Glutamatergic neuron (in vitro differentiated cells): ENCODE data around the gene ERI2. TPM values are rescaled to one million over a fixed set of nuclear protein-coding genes. Genes with fewer than 3 reads are reported as not detected.
"Not testable (repeated sequence)": the region's sequence is repeated elsewhere in the genome, so short reads cannot be mapped to it uniquely, and the experiment has no call there.

ENCODE experiments used
- DNase-seq: peaks from one replicate; pipeline ENCODE4 v3.0.0; 2022
- H3K27ac Mint-ChIP-seq: one replicate; pipeline ENCODE4 v1.8.0; 2020; ENCODE audit warnings: mild to moderate bottlenecking, mixed read lengths, inconsistent platforms; ENCODE audit not compliant: unreplicated experiment
- H3K27me3 Mint-ChIP-seq: one replicate; pipeline ENCODE4 v1.8.0; 2020; ENCODE audit warnings: mild to moderate bottlenecking, moderate library complexity, mixed read lengths, inconsistent platforms; ENCODE audit not compliant: unreplicated experiment
- H3K36me3 Mint-ChIP-seq: one replicate; pipeline ENCODE4 v1.8.0; 2020; ENCODE audit warnings: mild to moderate bottlenecking, mixed read lengths, inconsistent platforms; ENCODE audit not compliant: unreplicated experiment
- H3K4me1 Mint-ChIP-seq: one replicate; pipeline ENCODE4 v1.8.0; 2020; ENCODE audit warnings: mild to moderate bottlenecking, low read depth, mixed read lengths, inconsistent platforms; ENCODE audit not compliant: unreplicated experiment
- H3K4me3 Mint-ChIP-seq: one replicate; pipeline ENCODE4 v1.8.0; 2020; ENCODE audit warnings: mild to moderate bottlenecking, mixed read lengths, inconsistent platforms; ENCODE audit not compliant: unreplicated experiment
- H3K9me3 Mint-ChIP-seq: one replicate; pipeline ENCODE4 v1.8.0; 2020; ENCODE audit warnings: mild to moderate bottlenecking, moderate library complexity, mixed read lengths, inconsistent platforms; ENCODE audit not compliant: unreplicated experiment
- CTCF ChIP-seq: fragments of 200-600 bp; sonication (generic); IDR thresholded peaks from one replicate; pipeline ENCODE4 v1.5.0; 2021; ENCODE audit not compliant: partially characterized antibody, unreplicated experiment
- total RNA-seq: library from RNA; stranded (reverse); fragmentation: NEBNext Ultra II Directional; extraction: Animal tissue kit (Norgen Biotek cat#: 25700); gene quantifications from one replicate; pipeline ENCODE4 v1.2.1, GENCODE V29; 2021; ENCODE audit not compliant: unreplicated experiment

ERI2 gene
- total RNA-seq, 1 donor from 2014 or later, result 14.2 TPM

GRCh38 chr16:20807862-20808261, 1.6 kb upstream of the ERI2 start:
- Mint-ChIP-seq H3K4me3 (peak overlapping the region; percentile 98), H3K27me3 (no peaks in the 10 kb centered on the region)

GRCh38 chr16:20805684-20806167, 546 bp downstream of the ERI2 start:
- DNase-seq, result not testable (repeated sequence)

More at GRCh38 chr16:20807862-20808261, 1.6 kb upstream of the ERI2 start:
- Mint-ChIP-seq H3K4me1 (no peaks in the 10 kb centered on the region), H3K27ac (no peak overlapping the region), H3K36me3 (no peaks in the 10 kb centered on the region), H3K9me3 (no peaks in the 10 kb centered on the region)
- TF ChIP-seq CTCF, result no peak
- DNase-seq, result no peak

GRCh38 chr16:20803561-20804214, 2.6 kb downstream of the ERI2 start:
- H3K36me3 Mint-ChIP-seq, result no peaks in the 10 kb centered on the region
- H3K4me1 Mint-ChIP-seq, result no peaks in the 10 kb centered on the region
- no peaks in the 10 kb centered on the region for H3K9me3 Mint-ChIP-seq
- H3K4me3 Mint-ChIP-seq, result no peak overlapping the region
- no peak for TF ChIP-seq CTCF
- no peak overlapping the region for H3K27ac Mint-ChIP-seq
- DNase-seq, result no peak
- no peaks in the 10 kb centered on the region for H3K27me3 Mint-ChIP-seq

More at GRCh38 chr16:20805684-20806167, 546 bp downstream of the ERI2 start:
- Mint-ChIP-seq H3K27ac (peak overlapping the region; percentile 93), H3K4me3 (peak overlapping the region; percentile 98)
- not testable (repeated sequence) for H3K36me3 Mint-ChIP-seq, H3K27me3 Mint-ChIP-seq, H3K4me1 Mint-ChIP-seq, H3K9me3 Mint-ChIP-seq

- DNase-seq, result no peak
- no peak for TF ChIP-seq CTCF
- no peak overlapping the region for H3K4me3 Mint-ChIP-seq
- H3K27me3 Mint-ChIP-seq, result no peaks in the 10 kb centered on the region
- no peaks in the 10 kb centered on the region for H3K4me1 Mint-ChIP-seq
- no peaks in the 10 kb centered on the region for H3K36me3 Mint-ChIP-seq
- no peaks in the 10 kb centered on the region for H3K9me3 Mint-ChIP-seq
- no peak overlapping the region for H3K27ac Mint-ChIP-seq
Measured at GRCh38 chr16:20803192-20803560, 3.1 kb downstream of the ERI2 start.

- H3K4me1 Mint-ChIP-seq, result no peaks in the 10 kb centered on the region
- no peak for TF ChIP-seq CTCF
- no peak overlapping the region for H3K4me3 Mint-ChIP-seq
- no peaks in the 10 kb centered on the region for H3K27me3 Mint-ChIP-seq
- no peaks in the 10 kb centered on the region for H3K9me3 Mint-ChIP-seq
- DNase-seq, result no peak
- H3K36me3 Mint-ChIP-seq, result no peaks in the 10 kb centered on the region
- no peak overlapping the region for H3K27ac Mint-ChIP-seq
Measured at GRCh38 chr16:20801278-20801677, 5.0 kb downstream of the ERI2 start.
